Lower lobe of right lung (tissue), 2 donors: Measurements from ENCODE around the gene MAML3. TPM values are rescaled to one million over a fixed set of nuclear protein-coding genes. Genes with fewer than 3 reads are reported as not detected.
A peak's percentile ranks its signal among the peaks of the same experiment; 100 is the strongest.

ENCODE experiments used
- ATAC-seq, 2 donors: fragments of 200-7000 bp; cut with Tn5 transposase; one replicate each; pipeline ENCODE4 v1.9.1; 2020 to 2022; ENCODE audit warnings: mild to moderate bottlenecking in 2 of 2, moderate library complexity in 2 of 2
- DNase-seq: peaks from one replicate; pipeline ENCODE4 v3.0.0-alpha.2; 2020
- H3K27ac ChIP-seq: fragments of 200-600 bp; one replicate; pipeline ENCODE4 v1.8.0; 2022
- H3K27me3 ChIP-seq: fragments of 200-600 bp; one replicate; pipeline ENCODE4 v1.8.0; 2022; ENCODE audit warnings: low read depth
- H3K36me3 ChIP-seq: fragments of 200-600 bp; one replicate; pipeline ENCODE4 v1.8.0; 2022; ENCODE audit warnings: mild to moderate bottlenecking
- H3K4me1 ChIP-seq: fragments of 200-600 bp; one replicate; pipeline ENCODE4 v1.8.0; 2022
- H3K4me3 ChIP-seq: fragments of 200-600 bp; one replicate; pipeline ENCODE4 v1.8.0; 2022; ENCODE audit warnings: mild to moderate bottlenecking
- H3K9me3 ChIP-seq: fragments of 200-600 bp; one replicate; pipeline ENCODE4 v1.8.0; 2022
- intact Hi-C: fragments of 100-400 bp; cut with DNase I; formaldehyde crosslinking; loops from one replicate; pipeline ENCODE4 v1.11.0; 2022
- total RNA-seq: library from RNA; stranded (reverse); fragmentation: NEBNext Ultra II Directional; extraction: Animal tissue kit (Norgen Biotek cat#: 25700); gene quantifications from one replicate; pipeline ENCODE4 v1.2.1, GENCODE V29; 2021
- TF ChIP-seq, protein P1 (sequence below): fragments of 200-600 bp; IDR thresholded peaks from one replicate; pipeline ENCODE4 v1.8.0; 2022; ENCODE audit warnings: antibody characterized with exemption, mild to moderate bottlenecking
- donor health status: DM: no; HTN: yes; CAD: no; lungs with severe emphysema.

MAML3 gene
- total RNA-seq, 1 donor from 2014 or later, result 12.5 TPM

GRCh38 chr4:139744232-139744631 lies 409.8 kb downstream of the MAML3 start:
- Histone ChIP-seq H3K27ac (no peak overlapping the region), H3K27me3 (no peaks in the 10 kb centered on the region), H3K9me3 (no peaks in the 10 kb centered on the region), H3K4me3 (no peak overlapping the region), H3K36me3 (no peaks in the 10 kb centered on the region), H3K4me1 (peaks cover 23% of the 10 kb centered on the region)
- TF ChIP-seq, protein P1, sequence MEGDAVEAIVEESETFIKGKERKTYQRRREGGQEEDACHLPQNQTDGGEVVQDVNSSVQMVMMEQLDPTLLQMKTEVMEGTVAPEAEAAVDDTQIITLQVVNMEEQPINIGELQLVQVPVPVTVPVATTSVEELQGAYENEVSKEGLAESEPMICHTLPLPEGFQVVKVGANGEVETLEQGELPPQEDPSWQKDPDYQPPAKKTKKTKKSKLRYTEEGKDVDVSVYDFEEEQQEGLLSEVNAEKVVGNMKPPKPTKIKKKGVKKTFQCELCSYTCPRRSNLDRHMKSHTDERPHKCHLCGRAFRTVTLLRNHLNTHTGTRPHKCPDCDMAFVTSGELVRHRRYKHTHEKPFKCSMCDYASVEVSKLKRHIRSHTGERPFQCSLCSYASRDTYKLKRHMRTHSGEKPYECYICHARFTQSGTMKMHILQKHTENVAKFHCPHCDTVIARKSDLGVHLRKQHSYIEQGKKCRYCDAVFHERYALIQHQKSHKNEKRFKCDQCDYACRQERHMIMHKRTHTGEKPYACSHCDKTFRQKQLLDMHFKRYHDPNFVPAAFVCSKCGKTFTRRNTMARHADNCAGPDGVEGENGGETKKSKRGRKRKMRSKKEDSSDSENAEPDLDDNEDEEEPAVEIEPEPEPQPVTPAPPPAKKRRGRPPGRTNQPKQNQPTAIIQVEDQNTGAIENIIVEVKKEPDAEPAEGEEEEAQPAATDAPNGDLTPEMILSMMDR, result no peak
- intact Hi-C loops, result no loop called here
- ATAC-seq (no peak), DNase-seq (no peak)

GRCh38 chr4:139743027-139743426 lies 411.0 kb downstream of the MAML3 start:
- H3K27me3 ChIP-seq, result no peaks in the 10 kb centered on the region
- no peaks in the 10 kb centered on the region for H3K36me3 ChIP-seq
- no peak overlapping the region for H3K27ac ChIP-seq
- no peak for DNase-seq
- no peak for ATAC-seq
- intact Hi-C loops, result no loop called here
- H3K4me1 ChIP-seq, result peaks cover 23% of the 10 kb centered on the region
- no peaks in the 10 kb centered on the region for H3K9me3 ChIP-seq
- TF ChIP-seq, protein P1, result no peak
- no peak overlapping the region for H3K4me3 ChIP-seq

- H3K27ac ChIP-seq, result peak overlapping the region; percentile 81
- peak; percentile 70 for DNase-seq
- peak overlapping the region; percentile 12 for H3K4me3 ChIP-seq
- intact Hi-C loops, result no loop called here
- peak; percentile 88 to 90 for ATAC-seq
- H3K27me3 ChIP-seq, result no peaks in the 10 kb centered on the region
- H3K36me3 ChIP-seq, result no peaks in the 10 kb centered on the region
- H3K4me1 ChIP-seq, result peaks cover 38% of the 10 kb centered on the region
- TF ChIP-seq, protein P1, result peak; percentile 29
- no peaks in the 10 kb centered on the region for H3K9me3 ChIP-seq
Measured at GRCh38 chr4:139740531-139741041, 413.4 kb downstream of the MAML3 start.

DNA sequence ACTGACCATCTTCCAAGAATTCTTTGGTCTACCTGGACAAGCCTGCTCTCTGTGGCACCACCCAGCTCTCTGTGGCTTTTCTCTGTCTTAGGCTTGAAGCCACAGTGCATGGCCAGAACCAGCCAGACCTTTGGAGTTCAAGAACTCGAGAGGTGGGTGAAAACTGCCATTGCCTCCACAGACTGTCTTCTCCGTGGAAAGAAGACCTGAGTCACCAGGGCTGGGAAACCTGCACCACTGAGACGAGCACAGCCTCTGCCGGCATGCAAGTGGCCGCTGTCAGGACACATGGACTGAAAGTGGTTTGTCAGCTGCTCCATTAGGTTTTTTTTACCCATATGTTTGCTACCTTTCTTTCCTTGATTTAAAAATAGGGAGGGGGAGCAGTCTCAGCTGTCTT lies 413.9 kb downstream of the MAML3 start:
- no peaks in the 10 kb centered on the region for H3K27me3 ChIP-seq
- ATAC-seq (peak; percentile 24 to 49), DNase-seq (no peak)
- H3K4me3 ChIP-seq, result no peak overlapping the region
- TF ChIP-seq, protein P1, result no peak
- H3K36me3 ChIP-seq, result no peaks in the 10 kb centered on the region
- intact Hi-C loops, result no loop called here
- H3K27ac ChIP-seq, result peak overlapping the region; percentile 81
- no peaks in the 10 kb centered on the region for H3K9me3 ChIP-seq
- peaks cover 43% of the 10 kb centered on the region for H3K4me1 ChIP-seq

GRCh38 chr4:139738846-139739613 lies 415.0 kb downstream of the MAML3 start:
- Histone ChIP-seq H3K27ac (no peak overlapping the region), H3K9me3 (no peaks in the 10 kb centered on the region), H3K27me3 (no peaks in the 10 kb centered on the region), H3K4me3 (no peak overlapping the region), H3K36me3 (no peaks in the 10 kb centered on the region), H3K4me1 (peaks cover 52% of the 10 kb centered on the region)
- DNase-seq (no peak), ATAC-seq (no peak)
- intact Hi-C loops, result no loop called here
- TF ChIP-seq, protein P1, result no peak
